Retinal pigment epithelial cell (primary cell): Measurements from ENCODE around the gene CCDC148.

Experiments used
- DNase-seq: peaks from one replicate; pipeline ENCODE4 v3.0.0-alpha.2; 2010; ENCODE audit warnings: low read depth
- H3K4me3 ChIP-seq: 2 replicates; pipeline ENCODE4 v1.5.1; 2011; ENCODE audit warnings: mild to moderate bottlenecking, low read length, control low read depth, moderate library complexity
- TF ChIP-seq, protein P1 (sequence below): conservative IDR thresholded peaks from 2 replicates; pipeline ENCODE4 v1.5.1; 2011; ENCODE audit warnings: low read depth, low read length, control low read depth, inconsistent platforms

CCDC148 gene

GRCh38 chr2:158192515-158193443 lies 263.8 kb downstream of the CCDC148 start:
- DNase-seq, result no peak
- no peak overlapping the region for H3K4me3 ChIP-seq

GRCh38 chr2:158191076-158191895 lies 265.3 kb downstream of the CCDC148 start:
- TF ChIP-seq, protein P1, sequence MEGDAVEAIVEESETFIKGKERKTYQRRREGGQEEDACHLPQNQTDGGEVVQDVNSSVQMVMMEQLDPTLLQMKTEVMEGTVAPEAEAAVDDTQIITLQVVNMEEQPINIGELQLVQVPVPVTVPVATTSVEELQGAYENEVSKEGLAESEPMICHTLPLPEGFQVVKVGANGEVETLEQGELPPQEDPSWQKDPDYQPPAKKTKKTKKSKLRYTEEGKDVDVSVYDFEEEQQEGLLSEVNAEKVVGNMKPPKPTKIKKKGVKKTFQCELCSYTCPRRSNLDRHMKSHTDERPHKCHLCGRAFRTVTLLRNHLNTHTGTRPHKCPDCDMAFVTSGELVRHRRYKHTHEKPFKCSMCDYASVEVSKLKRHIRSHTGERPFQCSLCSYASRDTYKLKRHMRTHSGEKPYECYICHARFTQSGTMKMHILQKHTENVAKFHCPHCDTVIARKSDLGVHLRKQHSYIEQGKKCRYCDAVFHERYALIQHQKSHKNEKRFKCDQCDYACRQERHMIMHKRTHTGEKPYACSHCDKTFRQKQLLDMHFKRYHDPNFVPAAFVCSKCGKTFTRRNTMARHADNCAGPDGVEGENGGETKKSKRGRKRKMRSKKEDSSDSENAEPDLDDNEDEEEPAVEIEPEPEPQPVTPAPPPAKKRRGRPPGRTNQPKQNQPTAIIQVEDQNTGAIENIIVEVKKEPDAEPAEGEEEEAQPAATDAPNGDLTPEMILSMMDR, result no peak
- no peak for DNase-seq
- peak overlapping the region; percentile 10 for H3K4me3 ChIP-seq

More at GRCh38 chr2:158192515-158193443, 263.8 kb downstream of the CCDC148 start:
- TF ChIP-seq, protein P1, result no peak

DNA sequence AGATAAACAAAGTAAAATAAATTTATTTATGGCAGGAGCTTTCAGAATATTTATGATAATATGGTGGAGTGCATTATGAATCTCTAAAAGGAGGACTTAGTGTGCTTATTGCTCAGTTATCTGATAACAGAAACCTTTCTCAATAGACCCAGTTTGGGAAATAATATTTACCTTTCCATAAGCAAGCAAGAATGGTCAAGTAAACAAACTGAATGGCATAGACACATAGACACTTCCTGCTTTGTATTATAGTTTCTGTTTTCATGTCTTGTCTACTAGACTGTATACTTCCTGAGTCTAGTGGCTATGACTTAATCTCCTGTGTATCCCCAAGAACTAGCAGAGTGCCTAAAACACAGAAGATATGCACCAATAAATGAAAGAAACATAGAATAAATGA lies 267.0 kb downstream of the CCDC148 start:
- no peak overlapping the region for H3K4me3 ChIP-seq
- no peak for DNase-seq
- TF ChIP-seq, protein P1, result no peak

GRCh38 chr2:158187908-158188307 lies 268.6 kb downstream of the CCDC148 start:
- no peak overlapping the region for H3K4me3 ChIP-seq
- TF ChIP-seq, protein P1, result no peak
- DNase-seq, result no peak

DNA sequence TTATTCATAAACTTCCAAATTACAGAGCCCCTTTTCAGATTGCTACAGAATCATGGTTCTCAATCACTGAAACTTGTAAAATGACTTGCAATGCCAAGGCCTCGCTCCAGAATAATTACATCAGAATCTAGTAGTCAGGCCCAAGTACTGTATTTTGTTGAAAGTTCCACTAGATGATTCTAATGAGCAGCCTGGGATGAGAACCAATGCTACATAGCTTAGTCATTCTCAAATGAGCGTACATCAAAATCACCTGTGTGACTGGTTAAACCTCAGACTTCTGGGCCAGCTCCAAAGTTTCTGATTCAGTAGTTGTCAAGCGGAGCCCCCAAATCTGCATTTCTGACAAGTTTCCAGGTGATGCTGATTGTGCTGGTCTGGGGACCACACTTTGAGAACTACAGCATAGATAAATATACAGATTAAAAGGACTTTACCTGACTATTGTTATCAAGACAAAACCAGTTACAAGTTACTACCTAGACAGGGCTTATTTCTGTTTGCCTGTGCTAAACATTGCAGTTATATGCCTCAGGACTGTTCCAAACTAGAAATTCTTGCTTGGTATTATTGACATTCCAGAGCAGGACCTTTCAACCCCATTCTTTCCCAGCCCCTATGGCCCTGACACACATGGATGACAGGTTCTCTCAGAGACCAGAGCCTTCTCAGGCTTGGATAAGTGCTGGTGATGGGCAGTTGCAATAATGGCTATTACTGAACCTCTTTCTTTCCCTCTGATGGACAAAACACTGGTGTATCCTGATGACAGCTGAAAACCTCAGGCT lies 271.8 kb downstream of the CCDC148 start:
- peak; percentile 36 for DNase-seq
- no peak overlapping the region for H3K4me3 ChIP-seq
- TF ChIP-seq, protein P1, result no peak

DNA sequence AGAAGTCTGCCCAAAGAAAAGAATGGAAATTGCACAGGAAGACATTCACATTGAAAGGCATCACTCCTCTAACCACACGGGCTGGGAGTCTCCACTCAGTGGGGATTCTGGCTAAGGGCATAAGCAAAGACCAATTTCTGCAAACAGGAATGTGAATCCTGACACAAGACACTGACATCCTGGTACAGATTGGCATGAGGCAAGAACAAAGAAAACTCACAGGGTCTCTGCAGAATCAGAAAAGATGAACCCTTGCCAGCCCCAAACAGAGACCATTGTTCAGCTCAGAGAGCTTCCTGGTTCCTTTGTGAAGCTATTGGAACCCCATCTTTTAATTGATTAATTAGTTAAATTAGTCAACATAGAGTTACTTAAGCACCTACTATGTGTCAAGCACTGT lies 272.6 kb downstream of the CCDC148 start:
- DNase-seq, result no peak
- TF ChIP-seq, protein P1, result no peak
- no peak overlapping the region for H3K4me3 ChIP-seq
